RWPE1 (cell line): ENCODE measurements around the gene STK33.

Experiments
- CTCF ChIA-PET: fragments of 350-600 bp; sonication (Branson Sonifier 250); formaldehyde crosslinking; extraction: SDS; loops from one replicate; lab custom pipeline; 2021; lab: Yijun Ruan, JAX
- POLR2A ChIA-PET: fragments of 400-600 bp; formaldehyde crosslinking; extraction: SDS; loops from one replicate; lab custom pipeline; 2020; ENCODE audit warnings: antibody characterized with exemption; ENCODE audit not compliant: low non-redundant PET; lab: Yijun Ruan, JAX
- DNase-seq: peaks from one replicate; pipeline ENCODE4 v3.0.0; 2012; ENCODE audit warnings: low spot score
- H3K27ac ChIP-seq: fragments of 450-650 bp; 2 replicates; pipeline ENCODE4 v1.5.1; 2017
- TF ChIP-seq, protein P1 (sequence below): fragments of 450-650 bp; conservative IDR thresholded peaks from 2 replicates; pipeline ENCODE4 v1.5.1; 2017; ENCODE audit warnings: low read depth, mild to moderate bottlenecking

STK33 gene

DNA sequence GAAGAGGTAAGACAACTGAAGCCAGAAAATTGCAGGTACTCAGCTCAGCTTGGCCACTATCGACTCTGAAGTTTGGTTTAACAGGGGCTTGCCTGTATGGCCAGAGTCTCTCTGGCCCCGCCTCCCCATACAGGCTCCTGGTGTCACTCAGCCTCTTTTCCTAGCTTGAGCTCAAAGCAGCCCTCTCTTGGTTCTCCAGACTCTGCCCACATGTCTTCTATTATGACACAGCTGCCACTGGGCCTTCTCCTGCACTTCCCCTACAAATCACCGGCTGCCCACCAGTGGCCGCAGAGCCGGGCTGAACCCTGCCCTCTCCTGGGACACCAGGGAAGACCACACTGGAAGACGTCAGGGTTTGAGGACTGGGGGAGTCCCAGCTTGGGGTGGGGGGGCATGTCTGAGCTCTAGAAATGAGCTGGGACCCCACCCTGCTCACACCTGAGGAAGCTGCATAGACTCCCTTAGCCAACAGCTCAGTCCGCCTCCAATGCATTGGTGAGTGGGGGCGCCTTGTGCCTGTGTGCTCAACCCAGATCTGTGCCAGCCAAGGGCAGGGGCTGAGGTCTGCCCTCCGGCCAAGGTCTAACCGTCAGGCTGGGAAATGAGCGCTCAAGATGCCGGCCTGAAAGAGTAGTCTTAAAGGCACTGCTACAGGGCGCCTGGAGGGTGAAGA lies 236.0 kb downstream of the STK33 start:
- CTCF ChIA-PET = interaction anchor here (0.6 kb wide), 1 partner anchor 240 kb away, joined by 6 read pairs; no protein-coding TSS in a partner anchor
- no peak overlapping the region for H3K27ac ChIP-seq
- TF ChIP-seq, protein P1, sequence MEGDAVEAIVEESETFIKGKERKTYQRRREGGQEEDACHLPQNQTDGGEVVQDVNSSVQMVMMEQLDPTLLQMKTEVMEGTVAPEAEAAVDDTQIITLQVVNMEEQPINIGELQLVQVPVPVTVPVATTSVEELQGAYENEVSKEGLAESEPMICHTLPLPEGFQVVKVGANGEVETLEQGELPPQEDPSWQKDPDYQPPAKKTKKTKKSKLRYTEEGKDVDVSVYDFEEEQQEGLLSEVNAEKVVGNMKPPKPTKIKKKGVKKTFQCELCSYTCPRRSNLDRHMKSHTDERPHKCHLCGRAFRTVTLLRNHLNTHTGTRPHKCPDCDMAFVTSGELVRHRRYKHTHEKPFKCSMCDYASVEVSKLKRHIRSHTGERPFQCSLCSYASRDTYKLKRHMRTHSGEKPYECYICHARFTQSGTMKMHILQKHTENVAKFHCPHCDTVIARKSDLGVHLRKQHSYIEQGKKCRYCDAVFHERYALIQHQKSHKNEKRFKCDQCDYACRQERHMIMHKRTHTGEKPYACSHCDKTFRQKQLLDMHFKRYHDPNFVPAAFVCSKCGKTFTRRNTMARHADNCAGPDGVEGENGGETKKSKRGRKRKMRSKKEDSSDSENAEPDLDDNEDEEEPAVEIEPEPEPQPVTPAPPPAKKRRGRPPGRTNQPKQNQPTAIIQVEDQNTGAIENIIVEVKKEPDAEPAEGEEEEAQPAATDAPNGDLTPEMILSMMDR = no peak
- POLR2A ChIA-PET = no interaction called here
- DNase-seq = no peak

DNA sequence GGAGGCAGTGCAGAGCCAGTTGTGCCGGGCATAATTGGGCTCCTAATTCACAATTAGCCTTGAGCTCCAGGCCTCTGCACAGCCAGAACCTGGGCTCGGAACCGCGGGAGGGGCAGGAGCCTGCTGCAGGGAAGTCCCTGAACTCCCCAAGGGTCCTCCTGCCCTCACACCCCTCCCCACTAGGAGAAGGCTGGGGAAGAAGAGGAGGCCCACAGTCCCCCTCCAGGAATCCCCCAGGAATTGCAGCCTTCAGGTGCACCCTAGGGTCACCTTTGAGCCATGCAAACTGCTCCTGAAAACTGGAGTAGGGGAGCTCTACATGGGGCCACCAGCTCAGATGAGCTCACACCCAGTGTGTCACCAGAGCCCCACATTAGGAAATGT lies 236.5 kb downstream of the STK33 start:
- TF ChIP-seq, protein P1 = no peak
- CTCF ChIA-PET = interaction anchor here (0.6 kb wide), 1 partner anchor 240 kb away, joined by 6 read pairs; no protein-coding TSS in a partner anchor
- no peak for DNase-seq
- no peak overlapping the region for H3K27ac ChIP-seq
- POLR2A ChIA-PET = no interaction called here

GRCh38 chr11:8356721-8357504 lies 237.1 kb downstream of the STK33 start:
- POLR2A ChIA-PET = no interaction called here
- TF ChIP-seq, protein P1 = no peak
- CTCF ChIA-PET = interaction anchor here (0.6 to 1.0 kb wide), 2 partner anchors 13 to 139 kb away, joined by 3 read pairs; no protein-coding TSS in a partner anchor
- DNase-seq = no peak
- H3K27ac ChIP-seq = no peak overlapping the region

GRCh38 chr11:8356216-8356615 lies 237.8 kb downstream of the STK33 start:
- ChIA-PET POLR2A (no interaction called here), CTCF (interaction anchor here (0.8 to 1.0 kb wide), 2 partner anchors 13 to 16 kb away, joined by 3 read pairs; no protein-coding TSS in a partner anchor)
- DNase-seq = no peak
- H3K27ac ChIP-seq = no peak overlapping the region
- TF ChIP-seq, protein P1 = no peak

DNA sequence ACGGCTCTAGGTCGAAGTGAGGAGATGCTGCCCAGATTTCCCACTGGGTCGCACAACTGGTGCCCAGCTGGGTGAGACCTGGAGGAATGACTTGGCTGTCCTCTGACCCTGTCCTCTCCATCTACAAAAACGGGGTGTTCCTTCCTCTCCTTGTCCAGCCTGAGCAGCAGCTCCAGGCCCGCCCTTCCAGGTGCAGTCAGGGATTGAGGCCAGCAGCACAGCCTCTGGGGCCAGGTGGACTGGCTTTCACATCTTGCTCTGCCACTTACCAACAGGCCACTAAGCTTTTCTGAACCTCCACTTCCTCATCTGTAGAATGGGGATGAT lies 238.6 kb downstream of the STK33 start:
- ChIA-PET POLR2A (no interaction called here), CTCF (interaction anchor here (0.8 kb wide), 1 partner anchor 17 kb away, joined by 3 read pairs; no protein-coding TSS in a partner anchor)
- TF ChIP-seq, protein P1 = no peak
- no peak overlapping the region for H3K27ac ChIP-seq
- DNase-seq = no peak

GRCh38 chr11:8354622-8355415 lies 239.2 kb downstream of the STK33 start:
- ChIA-PET POLR2A (no interaction called here), CTCF (no interaction called here)
- DNase-seq = no peak
- TF ChIP-seq, protein P1 = no peak
- no peak overlapping the region for H3K27ac ChIP-seq
